ENCODE measurements around the gene HENMT1.

GRCh38 chr1:108617724-108618056 lies 43.2 kb downstream of the HENMT1 start:
- no peak for TF ChIP-seq CTCF (conservative IDR thresholded peaks at IDR 0.05; ENCODE audit: low read depth, low read length)
- no peak for TF ChIP-seq EZH2 (IDR thresholded peaks at IDR 0.05; ENCODE audit: borderline replicate concordance, low read depth, low read length, poor library complexity, severe bottlenecking)
